Stimulated activated CD4-positive, alpha-beta T cell treated with anti-CD3 and anti-CD28 coated beads, Interleukin-12 subunit alpha, Interleukin-12 subunit beta, amount 100 ng/mL, for 4 hours (primary cell): ENCODE measurements around the gene FOXQ1.
"Not testable (repeated sequence)": the region's sequence is repeated elsewhere in the genome, so short reads cannot be mapped to it uniquely, and the experiment has no call there.

Experiments
- DNase-seq: peaks from one replicate; pipeline ENCODE4 v3.0.0-alpha.2; 2020

FOXQ1 gene

DNA sequence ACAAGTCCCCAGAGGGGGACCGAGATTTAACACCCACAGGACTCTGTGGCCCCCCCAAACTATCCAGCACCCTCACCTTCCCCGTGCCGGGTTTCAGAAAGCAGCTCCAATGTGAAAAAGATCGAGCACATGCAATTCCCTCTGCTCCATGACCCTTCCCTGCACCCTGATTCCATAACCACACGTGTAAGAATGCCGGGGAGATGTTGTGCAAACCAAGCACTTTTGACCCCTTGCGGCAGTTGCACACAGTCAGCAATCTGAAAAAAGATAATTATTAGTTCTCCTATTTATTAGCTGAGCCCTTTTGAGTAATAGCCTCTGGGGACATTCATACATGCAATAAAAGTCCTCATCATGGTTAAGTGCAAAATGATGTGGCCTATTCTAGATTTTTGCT, 13.0 kb downstream of the FOXQ1 start:
- no peak for DNase-seq

DNA sequence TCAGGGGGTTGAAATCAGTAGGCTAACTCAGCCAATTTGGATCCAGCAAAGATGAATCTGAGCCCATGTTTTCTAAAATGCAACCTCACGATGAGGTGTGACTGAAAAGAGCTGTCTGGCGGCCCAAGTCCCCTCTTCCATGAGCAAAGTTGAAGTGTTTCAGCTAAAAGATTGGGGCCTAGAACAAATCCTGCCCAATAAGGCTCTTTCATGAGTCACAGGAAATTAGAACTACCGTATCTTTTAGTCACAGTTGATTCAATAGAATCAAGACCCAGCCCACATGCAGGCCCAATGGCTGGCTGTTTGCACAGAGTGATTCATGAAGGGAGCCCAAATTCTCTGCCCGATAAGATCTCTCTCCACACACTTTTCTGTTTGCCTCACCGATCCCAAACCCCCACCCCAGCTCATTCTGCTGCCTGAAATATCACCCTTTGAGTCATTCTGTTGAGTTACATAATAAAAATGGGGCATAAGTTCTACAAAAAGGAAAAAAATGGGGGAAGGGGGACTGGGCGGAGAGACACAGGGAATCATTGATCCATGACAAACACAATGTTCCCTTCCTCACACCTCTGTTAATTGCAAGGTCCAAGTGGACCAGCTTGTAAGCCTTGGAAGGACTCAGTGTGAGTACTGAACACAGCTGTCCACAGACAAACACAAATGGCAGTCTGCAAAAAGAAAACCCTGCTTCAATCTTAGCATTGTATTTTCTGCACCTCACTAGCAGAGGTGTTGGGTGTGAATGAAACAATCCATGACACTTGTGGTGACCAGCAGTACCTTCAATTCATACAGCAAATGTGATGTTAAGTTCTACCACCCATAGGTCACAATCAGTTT, 13.8 kb downstream of the FOXQ1 start:
- DNase-seq, result no peak

DNA sequence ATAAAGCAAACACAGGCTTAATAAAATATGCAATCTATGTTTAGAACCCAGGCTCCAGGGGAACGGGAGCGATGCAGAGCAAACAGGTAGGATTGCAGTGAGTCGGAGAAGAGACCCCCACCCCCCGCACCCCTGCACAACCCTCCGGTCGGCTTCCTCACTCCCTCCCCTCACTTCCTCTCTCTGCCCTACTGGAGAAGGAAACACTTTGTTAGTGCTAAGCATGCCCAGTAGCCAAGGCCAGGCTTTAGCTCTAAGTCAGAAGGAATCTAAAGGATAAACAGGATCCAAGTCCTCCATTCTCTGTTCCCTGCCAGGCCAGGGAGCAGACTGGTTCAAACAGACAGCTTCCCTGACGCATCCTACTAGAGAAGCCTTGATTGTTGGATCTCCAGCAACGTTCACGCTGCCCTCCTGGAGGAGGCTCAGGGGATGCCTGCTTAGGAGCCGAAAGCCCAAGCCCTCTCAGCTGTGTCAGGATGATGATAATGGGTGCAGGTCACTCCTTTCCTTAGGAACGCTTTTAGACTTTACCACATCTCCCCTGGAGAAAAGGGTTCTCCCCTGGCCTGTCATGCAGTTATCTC, 14.7 kb downstream of the FOXQ1 start:
- DNase-seq, result no peak

DNA sequence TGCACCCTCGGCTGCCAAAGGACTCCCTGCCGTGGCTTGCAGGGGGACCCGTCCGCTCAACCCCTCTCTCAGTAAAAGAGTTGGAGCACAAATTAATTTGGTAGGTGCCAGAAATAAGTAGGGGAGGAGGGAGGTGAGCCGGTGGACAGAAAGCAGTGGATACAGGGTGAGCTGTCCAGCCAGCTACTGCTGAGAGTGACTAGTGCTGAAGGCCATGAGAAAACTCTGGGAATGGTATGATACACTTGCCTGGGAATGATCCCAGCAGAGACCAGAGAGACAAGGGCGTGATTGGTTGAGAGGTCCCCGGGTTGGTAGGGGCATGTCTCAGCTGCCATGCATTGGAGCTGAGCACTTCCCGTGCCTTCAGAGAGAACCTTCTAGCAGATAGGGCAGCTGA, 15.7 kb downstream of the FOXQ1 start:
- DNase-seq, result no peak

DNA sequence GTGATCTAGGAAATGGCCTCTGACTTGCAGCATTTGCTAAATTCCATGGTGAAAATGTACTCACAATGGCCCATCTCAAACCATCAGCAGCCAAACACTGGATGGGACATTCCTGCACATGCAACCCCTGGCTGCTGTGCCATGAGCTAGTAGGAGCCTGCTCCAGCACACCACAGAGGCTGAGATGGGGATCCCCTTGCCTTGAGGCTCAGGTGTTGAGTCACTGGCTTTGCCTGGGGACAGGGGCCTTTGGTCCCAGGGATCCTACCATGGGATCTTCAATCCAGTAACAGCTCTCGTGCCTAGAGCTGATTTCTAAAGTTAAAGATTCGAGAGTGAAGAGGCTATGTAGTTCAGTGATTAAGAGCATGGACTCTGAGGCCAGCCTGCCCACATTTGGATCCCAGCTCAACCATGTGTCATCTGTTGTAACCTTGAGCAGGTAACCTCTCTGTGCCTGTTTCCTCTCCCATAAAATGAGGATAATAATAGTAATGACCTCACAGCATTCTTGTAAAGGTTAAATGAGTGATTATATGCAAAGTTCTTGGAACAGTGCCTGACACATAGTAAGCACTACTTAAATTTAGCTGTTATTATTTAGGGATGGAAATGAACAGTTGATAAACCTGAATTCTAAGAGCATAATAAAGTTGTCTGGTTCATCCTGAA, 16.4 kb downstream of the FOXQ1 start:
- no peak for DNase-seq

DNA sequence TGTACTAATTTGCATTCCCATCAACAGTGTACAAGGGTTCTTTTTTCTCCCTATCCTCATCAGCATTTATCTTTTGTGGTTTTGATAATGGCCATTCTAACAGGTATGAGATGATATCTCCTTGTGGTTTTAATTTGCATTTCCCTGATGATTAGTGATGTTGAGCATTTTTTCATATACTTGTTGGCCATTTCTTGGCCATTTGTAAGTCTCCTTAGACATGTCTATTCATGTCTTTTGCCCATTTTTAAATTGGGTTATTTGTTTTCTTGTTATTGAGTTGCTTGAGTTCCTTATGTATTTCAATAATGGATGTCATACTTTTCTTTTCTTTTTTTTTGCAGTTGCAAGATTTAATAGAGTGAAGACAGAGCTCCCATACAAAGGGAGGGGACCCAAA, 17.8 kb downstream of the FOXQ1 start:
- no peak for DNase-seq

DNA sequence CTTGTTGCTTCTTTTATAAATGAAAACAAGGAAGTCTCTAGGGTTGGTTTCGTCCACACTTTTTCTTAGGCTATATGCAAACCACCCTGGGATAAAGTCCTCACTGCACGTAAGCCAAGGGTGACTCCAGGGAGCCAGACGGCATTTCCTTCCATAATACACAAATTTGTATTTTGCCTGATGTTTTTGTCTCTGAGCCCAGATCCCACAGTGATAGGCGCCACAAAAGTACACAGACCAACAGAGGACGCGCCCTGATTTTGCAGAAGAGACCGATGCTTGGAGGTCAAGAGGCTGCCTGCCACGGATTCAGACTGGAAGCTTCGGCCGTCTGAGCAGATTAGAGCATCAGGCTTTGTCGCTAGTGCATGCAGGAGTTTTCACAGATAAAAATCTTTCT, 22.8 kb downstream of the FOXQ1 start:
- no peak for DNase-seq

DNA sequence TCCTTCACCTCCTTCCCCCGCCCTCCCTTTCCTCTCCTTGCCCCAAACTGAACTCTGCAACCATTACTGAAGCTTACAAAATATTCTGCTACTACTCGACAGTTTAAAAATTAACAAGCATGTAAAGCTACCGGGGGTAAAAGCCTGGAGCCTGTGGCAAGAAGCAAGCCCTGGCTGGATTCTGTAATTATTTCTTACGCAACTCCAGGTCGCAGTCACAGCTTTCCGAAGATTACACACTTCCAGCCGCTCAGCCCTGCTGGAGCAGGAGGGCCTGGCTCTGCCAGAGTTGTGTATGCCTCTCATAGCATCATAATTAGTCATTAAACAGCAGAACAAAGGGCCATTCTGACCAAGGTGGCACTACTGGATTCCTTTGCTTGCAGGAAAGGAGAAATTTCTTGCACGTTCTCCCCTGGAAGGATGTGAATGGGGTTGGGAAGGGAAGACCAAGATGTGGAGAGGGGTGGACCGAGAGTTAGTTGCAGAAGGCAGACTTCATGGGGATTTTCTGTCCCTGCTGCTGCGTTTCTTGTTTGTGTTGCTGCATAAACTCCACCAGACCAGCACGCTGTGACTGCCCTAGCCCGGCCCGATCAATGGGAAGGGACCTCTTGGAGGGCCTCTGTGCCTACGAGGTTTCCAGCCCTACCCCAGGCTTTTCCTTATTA, 23.6 kb downstream of the FOXQ1 start:
- DNase-seq, result no peak

DNA sequence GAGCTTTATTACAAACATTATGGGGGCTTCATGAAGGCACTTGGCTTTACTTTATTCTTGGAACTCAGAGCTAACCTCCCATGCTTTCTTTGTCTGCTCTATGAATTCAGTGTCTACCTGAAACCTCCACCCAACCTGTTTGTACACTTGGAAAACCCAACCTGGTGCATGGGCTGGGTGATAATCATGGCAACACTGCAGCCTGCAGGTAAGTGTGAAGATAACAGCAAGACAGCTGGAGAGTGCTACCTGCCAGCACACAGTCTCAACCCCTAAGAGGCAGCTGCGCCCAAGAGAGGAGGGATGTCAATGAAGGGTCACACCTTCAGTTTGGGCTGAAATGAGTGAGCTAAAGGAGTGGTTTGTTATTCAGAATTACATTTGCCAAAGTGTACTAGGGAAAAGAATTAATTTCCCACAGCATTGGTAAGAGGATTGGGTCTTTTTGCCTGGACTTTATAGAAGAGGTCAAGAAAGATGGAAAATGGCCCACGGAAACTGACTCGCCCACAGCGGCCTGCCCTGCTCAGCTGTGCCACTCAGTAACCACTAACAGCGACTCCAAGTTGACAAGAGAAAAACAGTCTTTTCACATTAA, 24.4 kb downstream of the FOXQ1 start:
- no peak for DNase-seq

DNA sequence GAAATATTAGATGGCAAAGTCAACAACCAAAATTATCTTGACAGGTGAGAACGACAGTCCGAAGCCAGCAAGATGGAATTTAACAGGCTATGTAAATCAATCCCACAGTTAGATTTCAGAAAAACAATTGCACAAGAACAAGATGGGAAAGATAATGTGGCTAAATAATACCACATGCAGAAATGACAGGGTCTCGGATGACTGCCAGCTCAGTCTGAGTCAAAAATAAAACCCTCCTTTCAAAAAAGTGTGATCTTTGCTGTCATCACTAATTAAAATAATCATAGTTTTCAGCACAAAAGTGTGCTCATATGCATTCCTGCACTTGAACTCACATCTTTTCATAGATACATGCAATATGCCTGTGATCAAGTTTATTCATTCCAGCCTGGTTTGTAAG, 25.9 kb downstream of the FOXQ1 start:
- DNase-seq, result no peak

DNA sequence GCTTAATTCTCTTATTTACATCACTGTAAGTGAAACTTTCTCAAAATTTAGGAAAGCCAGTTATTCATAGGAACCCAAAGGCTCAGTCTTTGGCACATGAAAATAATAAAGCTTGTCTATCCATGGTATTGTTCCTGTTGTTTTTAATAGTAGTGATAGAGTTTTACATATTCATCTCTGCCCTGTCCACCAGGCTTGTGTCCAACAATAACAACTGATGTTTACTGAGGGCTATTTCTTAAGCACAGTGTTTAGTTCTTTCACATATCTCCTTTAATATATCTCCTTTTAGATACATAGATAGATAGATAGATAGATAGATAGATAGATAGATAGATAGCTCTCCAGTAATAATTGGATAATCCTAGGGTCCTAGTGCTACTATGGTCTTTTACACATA, 34.2 kb downstream of the FOXQ1 start:
- no peak for DNase-seq

DNA sequence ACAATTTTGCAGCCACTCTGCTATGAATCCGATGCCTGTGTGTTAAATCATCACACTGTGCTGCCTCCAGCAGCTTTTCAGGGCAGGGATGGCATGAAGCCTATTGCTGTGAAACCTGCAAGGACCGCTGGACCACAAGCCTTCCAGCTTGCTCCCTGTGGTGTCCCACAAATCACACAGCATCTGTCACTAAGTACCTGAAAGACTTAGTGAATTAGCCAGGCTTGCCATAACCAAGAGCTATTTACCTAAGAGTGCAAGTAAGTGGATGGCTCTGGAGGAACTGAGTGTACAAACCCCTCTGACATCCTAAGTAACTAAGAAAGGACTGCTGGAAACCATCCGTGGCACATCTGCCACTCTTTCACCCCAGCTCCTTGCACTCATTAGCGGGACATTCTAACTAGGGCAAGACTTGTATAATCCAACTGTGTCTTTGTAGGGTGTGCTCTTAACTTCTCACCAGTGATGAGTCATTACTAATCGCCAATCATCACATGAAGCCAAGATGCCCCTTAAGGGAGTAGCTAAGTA, 34.7 kb downstream of the FOXQ1 start:
- no peak for DNase-seq

DNA sequence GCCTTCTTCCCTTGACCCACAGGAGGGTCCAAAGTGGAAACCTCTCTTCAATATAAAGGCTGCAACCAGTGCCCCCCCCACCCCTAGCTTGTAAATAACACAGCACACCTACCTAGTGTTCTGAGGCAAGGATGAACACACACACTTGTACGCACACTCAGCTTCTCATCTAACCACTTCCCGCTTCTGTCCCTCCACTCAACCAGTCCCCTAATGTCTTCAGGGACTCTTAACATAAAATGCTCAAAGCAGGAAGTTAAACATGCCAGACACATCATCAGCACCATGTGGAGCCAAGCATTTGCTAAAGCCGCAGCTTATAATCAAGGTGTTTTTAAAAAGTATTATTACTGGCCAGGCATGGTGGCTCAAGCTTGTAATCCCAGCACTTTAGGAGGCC, 35.3 kb downstream of the FOXQ1 start:
- DNase-seq, result no peak

DNA sequence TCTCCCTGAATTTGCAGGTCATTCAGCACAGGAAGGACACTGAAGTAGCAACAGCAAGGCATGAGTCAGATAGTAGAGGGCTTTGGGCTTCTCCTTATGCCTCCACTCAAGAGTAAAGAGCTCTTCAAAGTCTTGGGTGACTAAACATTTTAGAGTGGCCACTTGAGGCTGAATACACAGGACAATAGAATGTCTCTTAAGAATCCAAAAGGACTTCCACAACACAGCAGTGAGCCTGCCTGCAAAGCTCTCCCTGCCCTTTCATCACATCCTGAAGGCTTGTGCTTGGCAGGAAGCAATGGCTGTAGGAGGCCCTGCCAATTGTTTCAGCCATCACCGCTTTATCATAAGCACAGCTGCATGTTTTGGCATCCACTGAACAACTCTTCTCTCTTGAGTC, 36.8 kb downstream of the FOXQ1 start:
- DNase-seq, result no peak

DNA sequence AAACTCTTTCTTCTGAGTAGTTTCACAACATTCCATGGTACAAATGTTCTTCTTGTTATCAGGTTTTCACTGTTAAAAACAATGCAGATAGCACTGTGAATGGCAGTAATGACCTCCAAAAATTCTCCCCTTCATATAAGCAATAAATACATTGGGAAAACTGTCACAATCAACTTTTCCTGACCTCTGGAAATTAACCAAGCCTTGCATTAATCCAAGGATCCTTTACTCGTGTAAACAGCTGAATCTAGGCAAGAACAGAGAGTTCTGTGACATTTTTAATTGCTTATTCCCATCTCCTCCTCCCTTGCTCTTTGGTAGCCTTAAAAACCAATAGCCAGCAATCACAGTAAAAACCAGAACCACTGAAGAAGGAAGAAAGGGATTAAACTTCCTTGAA, 37.8 kb downstream of the FOXQ1 start:
- no peak for DNase-seq

DNA sequence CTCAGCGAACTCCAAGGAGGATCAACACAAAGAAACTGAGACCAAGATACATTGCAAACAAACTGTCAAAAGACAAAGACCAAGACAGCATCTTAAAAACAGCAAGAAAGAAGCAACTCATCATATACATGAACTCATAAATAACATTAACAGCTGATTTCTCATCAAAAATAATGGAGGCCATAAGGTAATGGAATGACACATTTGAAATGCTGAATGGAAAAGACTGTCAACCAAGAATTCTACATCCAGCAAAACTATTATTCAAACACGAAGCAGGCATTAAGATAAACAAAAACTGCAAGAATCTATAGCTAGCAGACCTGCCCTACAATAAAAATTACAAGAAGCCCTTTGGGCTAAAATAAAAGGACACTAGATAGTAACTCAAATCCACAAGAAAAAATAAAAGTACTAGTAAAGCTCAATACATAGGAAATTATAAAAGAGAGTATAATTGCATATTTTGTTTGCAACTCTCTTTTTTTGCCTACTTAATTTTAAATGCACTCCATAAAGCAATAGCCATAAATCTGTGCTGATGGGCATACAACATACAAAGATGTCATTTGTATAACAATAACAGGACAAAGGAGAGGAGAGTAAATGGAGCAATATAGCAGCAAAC, 39.6 kb downstream of the FOXQ1 start:
- no peak for DNase-seq

DNA sequence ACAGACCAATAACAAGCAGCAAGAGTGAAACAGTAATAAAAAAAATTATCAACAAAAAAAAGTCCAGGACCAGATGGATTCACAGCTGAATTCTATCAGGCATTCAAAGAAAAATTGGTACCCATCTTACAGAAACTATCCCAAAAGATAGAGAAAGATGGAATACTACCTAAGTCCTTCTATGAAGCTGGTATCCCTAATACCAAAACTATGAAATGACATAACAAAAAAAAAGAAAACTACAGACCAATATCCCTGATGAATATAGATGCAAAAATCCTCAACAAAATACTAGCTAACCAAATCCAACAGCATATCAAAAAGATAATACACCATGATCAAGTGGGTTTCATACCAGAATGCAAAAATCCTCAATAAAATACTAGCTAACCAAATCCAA, 43.2 kb downstream of the FOXQ1 start:
- not testable (repeated sequence) for DNase-seq

DNA sequence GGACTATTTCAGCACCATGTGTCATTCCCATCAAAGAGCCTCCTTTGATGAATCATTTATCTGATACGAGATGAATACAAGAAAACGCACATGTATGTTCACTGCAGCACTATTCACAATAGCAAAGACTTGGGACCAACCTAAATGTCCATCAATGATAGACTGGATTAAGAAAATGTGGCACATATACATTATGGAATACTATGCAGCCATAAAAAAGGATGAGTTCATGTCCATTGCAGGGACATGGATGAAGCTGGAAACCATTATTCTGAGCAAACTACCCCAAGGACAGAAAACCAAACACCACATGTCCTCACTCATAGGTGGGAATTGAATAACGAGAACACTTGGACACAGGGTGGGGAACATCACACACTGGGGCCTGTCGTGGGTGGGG, 49.8 kb downstream of the FOXQ1 start:
- not testable (repeated sequence) for DNase-seq

DNA sequence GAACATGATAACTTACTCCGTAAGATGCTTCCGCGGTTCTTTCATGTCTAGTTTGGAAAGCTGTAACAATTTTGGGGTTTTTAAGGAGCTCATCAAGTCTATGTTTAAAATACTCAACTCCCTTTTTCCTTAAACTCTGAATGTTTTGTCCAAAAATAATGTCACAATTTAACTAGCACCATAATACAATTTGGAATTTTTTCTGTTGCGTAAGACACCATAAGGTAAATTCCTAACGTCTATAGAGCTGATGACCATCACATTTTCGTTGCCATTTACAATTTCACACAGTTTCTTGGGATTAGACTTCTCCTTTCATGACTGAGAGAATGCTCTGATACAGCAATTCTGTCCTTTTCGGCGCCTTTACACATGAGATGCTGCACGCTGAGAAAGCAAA, 50.7 kb downstream of the FOXQ1 start:
- no peak for DNase-seq

DNA sequence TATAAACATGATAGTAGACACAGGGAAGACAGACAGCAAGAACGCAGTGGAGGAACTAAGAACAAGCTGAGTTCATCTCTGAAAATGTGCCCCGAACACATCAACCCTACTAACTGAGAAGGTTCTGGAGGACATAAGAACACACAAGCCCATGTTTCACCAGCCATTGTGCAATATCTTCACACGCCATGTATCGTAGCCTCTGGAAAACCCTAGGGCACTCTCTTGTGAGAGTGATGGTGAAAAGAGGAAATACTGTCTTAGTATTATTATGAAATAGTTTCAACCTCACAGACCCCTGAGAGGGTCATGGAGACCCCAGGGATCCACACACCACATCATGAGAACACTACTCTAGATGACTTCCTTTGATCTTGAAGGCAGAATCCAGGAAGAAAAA, 51.4 kb downstream of the FOXQ1 start:
- no peak for DNase-seq

DNA sequence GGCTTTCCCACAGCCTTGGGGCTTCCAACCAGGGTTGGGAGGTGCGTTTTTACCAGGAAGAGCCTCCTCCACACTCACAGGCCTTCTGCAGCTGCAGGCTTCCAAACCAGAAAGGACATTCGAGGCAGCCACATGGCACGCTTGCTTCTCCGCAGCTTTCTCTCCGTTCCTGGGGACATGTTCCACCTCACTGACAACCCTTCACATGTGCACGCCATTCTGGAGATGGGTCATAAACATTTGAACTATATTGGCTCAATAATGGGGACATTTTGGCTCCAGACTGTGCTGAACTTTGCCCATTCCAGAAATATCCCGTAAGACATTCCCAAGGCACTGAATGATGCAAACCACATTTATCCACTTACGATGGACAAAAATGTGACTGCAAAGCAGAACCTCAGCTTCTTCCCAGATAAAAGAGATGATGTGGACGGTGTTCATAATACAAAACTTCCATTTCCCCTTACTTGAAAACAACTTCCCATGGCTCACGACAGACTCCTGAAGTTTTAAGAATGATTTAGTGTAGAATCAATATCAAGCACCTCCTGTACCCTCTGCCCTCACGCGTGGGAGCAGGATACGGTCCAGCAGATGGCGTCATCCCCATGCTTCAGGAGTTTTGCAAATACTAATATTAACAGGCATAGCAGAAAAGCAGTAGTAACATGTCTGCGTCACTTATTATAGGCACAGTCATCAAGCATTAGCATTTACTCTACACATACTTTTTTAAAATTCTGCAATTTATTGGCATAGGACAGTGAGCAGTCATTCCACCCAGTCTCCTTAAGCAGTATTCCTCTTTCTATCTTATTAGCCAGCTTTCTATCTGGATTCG, 52.1 kb downstream of the FOXQ1 start:
- no peak for DNase-seq
